ENCODE measurements around the gene FUOM. TPM values are rescaled to one million over a fixed set of nuclear protein-coding genes. Genes with fewer than 3 reads are reported as not detected.
A peak's percentile ranks its signal among the peaks of the same experiment; 100 is the strongest.

FUOM gene, protein sequence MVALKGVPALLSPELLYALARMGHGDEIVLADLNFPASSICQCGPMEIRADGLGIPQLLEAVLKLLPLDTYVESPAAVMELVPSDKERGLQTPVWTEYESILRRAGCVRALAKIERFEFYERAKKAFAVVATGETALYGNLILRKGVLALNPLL
- 37.1 TPM for polyA plus RNA-seq

GRCh38 chr10:133357285-133358161, at the start of gene FUOM:
TSS of gene FUOM (minus strand) at chr10:133358019. CDS start at chr10:133358007, 12 bp downstream.
- H3K27ac Mint-ChIP-seq = no peak within 1 kb of the TSS

GRCh38 chr10:133405844-133406527, 48.2 kb upstream of the FUOM start:
- peaks cover 0 to 7% (median 2%) of the 10 kb centered on the region in 3 donors for H3K9me3 Mint-ChIP-seq
- H3K27me3 Mint-ChIP-seq = no peaks in the 10 kb centered on the region
- H3K4me3 Mint-ChIP-seq = peak overlapping the region in 3 of 4 donors; percentile 29 to 46 (median 34)
- peak overlapping the region in 2 of 3 donors; percentile 6 to 10 for H3K27ac Mint-ChIP-seq
- H3K4me1 Mint-ChIP-seq = peaks cover 28 to 43% (median 35%) of the 10 kb centered on the region in 3 donors
- H3K36me3 Mint-ChIP-seq = peaks cover 21% of the 10 kb centered on the region

More at GRCh38 chr10:133357285-133358161, at the start of gene FUOM:
- no peaks in the 10 kb centered on the region for H3K9me3 Mint-ChIP-seq
- H3K4me3 Mint-ChIP-seq = peak within 1 kb of the TSS; percentile 68 to 90 (median 84)
- peaks cover 14 to 16% (median 16%) of the 10 kb centered on the region in 3 donors for H3K4me1 Mint-ChIP-seq
- H3K27me3 Mint-ChIP-seq = no peaks in the 10 kb centered on the region
- H3K36me3 Mint-ChIP-seq = no peaks in the 10 kb centered on the region

GRCh38 chr10:133405272-133405671, 47.5 kb upstream of the FUOM start:
- Mint-ChIP-seq H3K27ac (no peak overlapping the region), H3K27me3 (no peaks in the 10 kb centered on the region), H3K4me1 (peaks cover 35 to 48% (median 41%) of the 10 kb centered on the region in 3 donors), H3K4me3 (peak overlapping the region in 1 of 4 donors; percentile 34), H3K9me3 (peaks cover 0 to under 1% (median 0%) of the 10 kb centered on the region in 3 donors), H3K36me3 (peaks cover 16% of the 10 kb centered on the region)

DNA sequence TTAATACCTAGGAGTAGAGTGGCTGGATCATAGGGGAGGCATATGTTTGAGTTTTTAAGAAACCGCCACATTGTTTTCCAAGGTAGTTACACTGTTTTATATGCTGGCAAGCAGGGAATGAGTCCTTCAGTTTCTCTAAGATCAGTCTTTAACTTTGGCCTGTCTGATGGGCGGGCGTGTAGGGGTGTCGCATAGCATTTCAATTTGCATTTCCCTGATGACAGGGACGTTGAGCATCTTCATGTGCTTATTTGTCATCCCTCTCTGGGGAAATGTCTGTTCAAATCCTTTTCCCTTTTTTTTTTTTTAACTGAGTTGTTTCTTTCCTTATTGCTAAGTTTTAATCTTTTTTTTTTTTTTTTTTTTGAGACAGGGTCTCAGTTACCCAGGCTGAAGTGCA, 46.0 kb upstream of the FUOM start:
- Mint-ChIP-seq H3K36me3 (peaks cover 11% of the 10 kb centered on the region), H3K4me1 (peaks cover 35 to 44% (median 40%) of the 10 kb centered on the region in 3 donors), H3K9me3 (no peaks in the 10 kb centered on the region), H3K27ac (no peak overlapping the region), H3K4me3 (no peak overlapping the region), H3K27me3 (no peaks in the 10 kb centered on the region)

DNA sequence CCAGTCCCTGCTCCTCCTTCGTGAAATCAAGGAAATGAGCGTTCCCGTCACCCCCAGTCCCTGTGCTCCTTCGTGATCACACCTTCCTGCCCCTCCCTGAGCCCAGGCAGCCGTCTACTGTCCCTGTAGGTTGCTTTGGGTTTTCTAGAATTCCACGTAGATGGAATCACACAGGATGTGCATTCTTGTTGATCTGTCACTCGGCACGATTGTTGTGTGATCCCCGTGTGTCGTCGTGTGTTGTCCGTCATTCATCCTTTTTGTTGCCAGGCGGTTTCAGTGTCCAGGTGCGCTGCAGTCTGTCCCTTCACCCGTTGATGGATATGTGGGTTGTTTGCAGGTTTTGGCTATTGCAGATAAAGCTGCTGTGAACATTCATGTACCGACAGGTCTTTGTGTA, 45.5 kb upstream of the FUOM start:
- Mint-ChIP-seq H3K4me1 (peaks cover 31 to 44% (median 37%) of the 10 kb centered on the region in 3 donors), H3K9me3 (no peaks in the 10 kb centered on the region), H3K36me3 (peaks cover 9% of the 10 kb centered on the region), H3K4me3 (peak overlapping the region in 2 of 4 donors; percentile 56 to 63), H3K27me3 (no peaks in the 10 kb centered on the region), H3K27ac (no peak overlapping the region)

- H3K27ac Mint-ChIP-seq = peak overlapping the region in 2 of 3 donors; percentile 45 to 70
- peaks cover 29 to 38% (median 33%) of the 10 kb centered on the region in 3 donors for H3K4me1 Mint-ChIP-seq
- H3K27me3 Mint-ChIP-seq = no peaks in the 10 kb centered on the region
- H3K9me3 Mint-ChIP-seq = no peaks in the 10 kb centered on the region
- peaks cover 6% of the 10 kb centered on the region for H3K36me3 Mint-ChIP-seq
- peak overlapping the region in 2 of 4 donors; percentile 9 to 17 for H3K4me3 Mint-ChIP-seq
Observed at GRCh38 chr10:133401981-133402725, 44.3 kb upstream of the FUOM start.

GRCh38 chr10:133401500-133401899, 43.7 kb upstream of the FUOM start:
- H3K9me3 Mint-ChIP-seq = no peaks in the 10 kb centered on the region
- peaks cover 9% of the 10 kb centered on the region for H3K36me3 Mint-ChIP-seq
- H3K27ac Mint-ChIP-seq = peak overlapping the region; percentile 51 to 94 (median 57)
- H3K4me1 Mint-ChIP-seq = peaks cover 28 to 34% (median 28%) of the 10 kb centered on the region in 3 donors
- H3K27me3 Mint-ChIP-seq = no peaks in the 10 kb centered on the region
- H3K4me3 Mint-ChIP-seq = peak overlapping the region in 3 of 4 donors; percentile 63 to 85 (median 74)

DNA sequence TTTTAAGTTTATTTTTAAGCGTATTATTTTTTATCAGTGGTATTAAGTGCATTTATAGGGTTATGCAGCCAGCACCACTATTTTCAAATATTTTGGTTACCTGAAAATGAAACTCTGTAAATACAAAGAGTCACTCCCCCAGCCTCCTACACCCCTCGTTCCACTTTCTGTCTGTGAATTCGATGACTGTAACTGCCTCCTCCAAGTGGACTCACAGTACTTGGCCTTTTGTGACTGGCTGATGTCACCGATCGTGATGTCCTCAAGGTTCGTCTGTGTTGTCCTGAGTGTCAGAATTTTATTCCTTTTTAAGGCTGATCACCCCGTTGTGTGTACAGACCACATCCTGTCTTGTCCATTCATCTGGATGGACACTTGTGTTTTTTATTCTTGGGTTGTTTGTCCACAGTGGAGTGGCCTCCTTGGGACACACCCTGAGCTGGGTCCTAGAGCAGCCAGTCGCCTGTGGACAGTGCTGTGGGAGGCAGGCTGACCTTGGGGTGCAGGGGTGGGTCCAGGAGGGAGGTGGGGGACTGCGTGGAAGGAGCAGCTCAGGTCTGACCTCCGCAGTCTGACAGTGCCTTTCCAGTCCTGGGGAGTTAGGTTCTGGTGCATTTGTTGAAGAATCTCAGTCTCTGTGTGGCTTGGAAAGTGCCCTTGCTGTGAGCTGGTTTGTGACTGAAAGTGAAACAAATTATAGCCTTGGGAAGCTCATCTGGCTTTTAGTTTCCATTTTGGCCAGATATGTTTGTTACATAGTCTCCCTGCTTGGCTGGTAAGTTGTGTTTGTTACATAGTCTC, 43.0 kb upstream of the FUOM start:
- peak overlapping the region; percentile 63 to 85 (median 71) for H3K4me3 Mint-ChIP-seq
- no peaks in the 10 kb centered on the region for H3K27me3 Mint-ChIP-seq
- peaks cover 24 to 31% (median 24%) of the 10 kb centered on the region in 3 donors for H3K4me1 Mint-ChIP-seq
- H3K9me3 Mint-ChIP-seq = no peaks in the 10 kb centered on the region
- peaks cover 9% of the 10 kb centered on the region for H3K36me3 Mint-ChIP-seq
- H3K27ac Mint-ChIP-seq = peak overlapping the region; percentile 51 to 94 (median 57)

GRCh38 chr10:133399123-133399601, 41.3 kb upstream of the FUOM start:
- Mint-ChIP-seq H3K36me3 (peaks cover 12% of the 10 kb centered on the region), H3K27ac (no peak overlapping the region), H3K9me3 (no peaks in the 10 kb centered on the region), H3K4me1 (peaks cover 22 to 28% (median 24%) of the 10 kb centered on the region in 3 donors), H3K4me3 (peak overlapping the region in 1 of 4 donors; percentile 20), H3K27me3 (no peaks in the 10 kb centered on the region)

GRCh38 chr10:133397938-133398337, 40.1 kb upstream of the FUOM start:
- Mint-ChIP-seq H3K36me3 (peaks cover 7% of the 10 kb centered on the region), H3K9me3 (no peaks in the 10 kb centered on the region), H3K4me1 (peaks cover 25 to 28% (median 27%) of the 10 kb centered on the region in 3 donors), H3K27me3 (no peaks in the 10 kb centered on the region), H3K27ac (peak overlapping the region in 1 of 3 donors; percentile 13), H3K4me3 (peak overlapping the region in 1 of 4 donors; percentile 90)

- Mint-ChIP-seq H3K36me3 (peaks cover 7% of the 10 kb centered on the region), H3K27ac (peak overlapping the region in 2 of 3 donors; percentile 23 to 75), H3K27me3 (no peaks in the 10 kb centered on the region), H3K4me3 (peak overlapping the region in 3 of 4 donors; percentile 15 to 90 (median 60)), H3K9me3 (no peaks in the 10 kb centered on the region), H3K4me1 (peaks cover 28 to 33% (median 30%) of the 10 kb centered on the region in 3 donors)
Observed at GRCh38 chr10:133396035-133396624, 38.3 kb upstream of the FUOM start.

DNA sequence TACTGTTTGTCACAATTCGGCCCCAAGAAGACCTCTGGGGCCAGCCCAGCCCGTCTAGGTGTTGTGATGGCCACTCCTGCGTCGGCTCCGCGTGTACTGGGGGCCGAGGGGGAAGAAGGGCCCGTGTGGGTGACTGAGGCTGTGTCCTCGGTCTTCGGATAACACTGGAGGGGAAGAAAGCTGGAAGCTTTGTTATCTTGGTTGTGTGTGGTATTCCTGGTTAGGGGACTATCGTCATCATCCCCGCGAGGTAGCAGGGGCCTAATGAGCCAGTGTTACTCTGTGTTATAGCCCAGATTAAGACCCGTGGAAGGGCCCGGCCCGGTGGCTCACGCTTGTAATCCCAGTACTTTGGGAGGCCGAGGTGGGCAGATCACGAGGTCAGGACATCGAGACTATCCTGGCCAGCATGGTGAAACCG, 37.0 kb upstream of the FUOM start:
- Mint-ChIP-seq H3K4me3 (peak overlapping the region; percentile 88 to 94 (median 90)), H3K27ac (peak overlapping the region; percentile 75 to 97 (median 87)), H3K9me3 (no peaks in the 10 kb centered on the region), H3K27me3 (no peaks in the 10 kb centered on the region), H3K4me1 (peaks cover 27 to 34% (median 30%) of the 10 kb centered on the region in 3 donors), H3K36me3 (peaks cover 7% of the 10 kb centered on the region)

GRCh38 chr10:133394064-133394663, 36.3 kb upstream of the FUOM start, which contains the start of gene MTG1:
TSS of gene MTG1 (plus strand) at chr10:133394157. CDS start at chr10:133394221, 64 bp downstream.
- peak within 1 kb of the TSS; percentile 88 to 94 (median 90) for H3K4me3 Mint-ChIP-seq
- H3K27ac Mint-ChIP-seq = peak within 1 kb of the TSS; percentile 75 to 97 (median 87)
- H3K9me3 Mint-ChIP-seq = no peaks in the 10 kb centered on the region
- H3K36me3 Mint-ChIP-seq = peaks cover 7% of the 10 kb centered on the region
- H3K4me1 Mint-ChIP-seq = peaks cover 29 to 34% (median 30%) of the 10 kb centered on the region in 3 donors
- H3K27me3 Mint-ChIP-seq = no peaks in the 10 kb centered on the region

Measured in IgD-negative memory B cell (primary cell).